Esophagus squamous epithelium (tissue), 5 donors: ENCODE measurements around the gene SNRPB. TPM values are rescaled to one million over a fixed set of nuclear protein-coding genes. Genes with fewer than 3 reads are reported as not detected.

Experiments used
- DNase-seq: peaks from one replicate; lab custom pipeline; 2025; lab: John Stamatoyannopoulos, UW
- H3K27ac ChIP-seq, 4 donors: fragments of 200-600 bp; sonication (generic); one replicate each; pipeline ENCODE4 v1.5.1; 2016 to 2019; ENCODE audit warnings: mild to moderate bottlenecking in 1 of 4
- H3K27me3 ChIP-seq, 4 donors: fragments of 200-600 bp; sonication (generic); 1 replicate in 3 of 4; 2 replicates in 1 of 4; pipeline versions ENCODE4 v1.5.1 to v1.6.0; 2017 to 2021; ENCODE audit warnings: antibody characterized with exemption in 1 of 4
- H3K36me3 ChIP-seq, 3 donors: fragments of 200-600 bp; sonication (generic); one replicate each; pipeline ENCODE4 v1.5.1; 2016 to 2019
- H3K4me1 ChIP-seq, 3 donors: fragments of 200-600 bp; sonication (generic); one replicate each; pipeline ENCODE4 v1.5.1; 2017 to 2019
- H3K4me3 ChIP-seq, 4 donors: fragments of 200-600 bp; sonication (generic); 1 replicate in 3 of 4; 2 replicates in 1 of 4; pipeline ENCODE4 v1.5.1; 2016 to 2019; ENCODE audit warnings: mild to moderate bottlenecking in 2 of 4, moderate library complexity in 1 of 4
- H3K9me3 ChIP-seq, 3 donors: fragments of 200-600 bp; sonication (generic); one replicate each; pipeline ENCODE4 v1.5.1; 2016 to 2019
- CTCF ChIP-seq, 6 experiments: fragments of 450-650 bp in 4 of 6; fragments of 200-600 bp in 2 of 6; sonication (generic) in 2 of 6; IDR thresholded peaks; one replicate each; pipeline ENCODE4 v1.5.1; 2016 to 2019; ENCODE audit warnings: antibody characterized with exemption in 6 of 6, mild to moderate bottlenecking in 4 of 6, moderate library complexity in 4 of 6
- POLR2A ChIP-seq, 4 donors: fragments of 450-650 bp; IDR thresholded peaks; one replicate each; pipeline ENCODE4 v1.6.1; 2017; ENCODE audit warnings: antibody characterized with exemption in 4 of 4, mild to moderate bottlenecking in 4 of 4, moderate library complexity in 3 of 4
- WGBS, 2 donors: methylation state at CpG; one replicate each; pipeline ENCODE4 v1.1.5; 2018; 5-methylcytosine and 5-hydroxymethylcytosine counted together
- intact Hi-C: fragments of 100-400 bp; cut with DNase I; formaldehyde crosslinking; loops from one replicate; pipeline ENCODE4 v1.15.0; 2022
- total RNA-seq, 4 donors: library from RNA; depleted of rRNA; stranded (reverse); fragments of >200 nt; gene quantifications; one replicate each; pipeline ENCODE4 v1.1.0, GENCODE V29; 2016
- donor health status: DM: yes; HTN: yes; CAD: no.

Gene SNRPB
- total RNA-seq, 4 donors from 2014 or later = 244 to 393 (median 277) TPM

DNA sequence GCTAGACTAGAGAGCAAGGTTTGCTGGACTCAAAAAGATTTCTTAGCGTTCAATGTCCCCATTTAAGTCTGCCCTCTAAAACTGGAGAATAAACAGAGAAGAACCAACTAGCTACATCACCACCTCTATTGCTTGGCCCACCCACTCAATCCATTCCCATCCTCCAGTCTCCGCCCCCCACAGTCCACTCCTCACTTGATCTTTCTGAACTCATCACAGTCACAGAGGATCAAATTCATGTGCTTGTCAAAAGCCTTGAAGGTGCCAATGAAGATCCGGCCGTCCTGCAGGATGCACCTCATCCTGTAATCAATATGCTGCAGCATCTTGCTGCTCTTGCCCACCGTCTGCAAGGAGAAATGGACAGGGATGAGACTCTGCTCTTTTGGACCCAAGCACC is 3.2 kb downstream of the SNRPB start:
- no peak overlapping the region for H3K27ac ChIP-seq
- peaks cover 0 to 37% (median 24%) of the 10 kb centered on the region in 3 donors for H3K4me1 ChIP-seq
- no peaks in the 10 kb centered on the region for H3K27me3 ChIP-seq
- DNase-seq = no peak
- TF ChIP-seq CTCF (IDR thresholded peaks at IDR 0.05) (no peak), POLR2A (IDR thresholded peaks at IDR 0.05) (no peak)
- 79 to 88% methylated on average over 5 of the region's 5 CpGs for WGBS, 2 donors
- H3K4me3 ChIP-seq = no peak overlapping the region
- H3K36me3 ChIP-seq = peaks cover 23 to 63% (median 46%) of the 10 kb centered on the region in 3 donors
- intact Hi-C loops = no loop called here
- no peaks in the 10 kb centered on the region for H3K9me3 ChIP-seq

DNA sequence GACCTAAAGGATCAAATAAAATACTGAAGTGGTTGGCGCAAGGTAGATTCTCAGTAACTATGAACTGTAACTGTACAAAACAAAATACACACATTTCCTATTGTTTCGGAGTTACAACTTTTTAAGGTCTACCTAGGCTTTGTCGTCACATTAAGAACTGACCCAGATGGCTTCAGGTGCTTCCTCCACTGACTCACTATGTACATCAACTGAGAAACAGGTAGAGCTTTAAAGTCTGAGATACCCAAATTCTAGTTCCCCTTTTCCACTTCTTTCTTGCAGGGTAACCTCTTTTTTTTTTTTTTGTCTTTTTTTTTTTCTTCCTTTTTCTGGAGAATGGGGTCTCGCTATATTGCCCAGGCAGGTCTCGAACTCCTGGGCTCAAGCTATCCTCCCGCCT is 5.5 kb downstream of the SNRPB start:
- H3K36me3 ChIP-seq = peaks cover 34 to 86% (median 63%) of the 10 kb centered on the region in 3 donors
- no peak overlapping the region for H3K4me3 ChIP-seq
- TF ChIP-seq POLR2A (IDR thresholded peaks at IDR 0.05) (no peak), CTCF (IDR thresholded peaks at IDR 0.05) (no peak)
- no peaks in the 10 kb centered on the region for H3K27me3 ChIP-seq
- intact Hi-C loops = no loop called here
- WGBS, 2 donors = 93 to 99% methylated on average over 5 to 6 of the region's 6 CpGs
- H3K9me3 ChIP-seq = no peaks in the 10 kb centered on the region
- no peak overlapping the region for H3K27ac ChIP-seq
- DNase-seq = no peak
- peaks cover 0 to 29% (median 19%) of the 10 kb centered on the region in 3 donors for H3K4me1 ChIP-seq

- no peak for DNase-seq
- Histone ChIP-seq H3K4me1 (peaks cover 0 to 18% (median 10%) of the 10 kb centered on the region in 3 donors), H3K36me3 (peaks cover 34 to 99% (median 67%) of the 10 kb centered on the region in 3 donors), H3K27me3 (no peaks in the 10 kb centered on the region), H3K4me3 (no peak overlapping the region), H3K27ac (no peak overlapping the region), H3K9me3 (no peaks in the 10 kb centered on the region)
- TF ChIP-seq CTCF (IDR thresholded peaks at IDR 0.05) (no peak), POLR2A (IDR thresholded peaks at IDR 0.05) (no peak)
- intact Hi-C loops = no loop called here
- 66 to 78% methylated on average over 7 to 9 of the region's 9 CpGs for WGBS, 2 donors
Observed at GRCh38 chr20:2463616-2464365, 6.8 kb downstream of the SNRPB start.

DNA sequence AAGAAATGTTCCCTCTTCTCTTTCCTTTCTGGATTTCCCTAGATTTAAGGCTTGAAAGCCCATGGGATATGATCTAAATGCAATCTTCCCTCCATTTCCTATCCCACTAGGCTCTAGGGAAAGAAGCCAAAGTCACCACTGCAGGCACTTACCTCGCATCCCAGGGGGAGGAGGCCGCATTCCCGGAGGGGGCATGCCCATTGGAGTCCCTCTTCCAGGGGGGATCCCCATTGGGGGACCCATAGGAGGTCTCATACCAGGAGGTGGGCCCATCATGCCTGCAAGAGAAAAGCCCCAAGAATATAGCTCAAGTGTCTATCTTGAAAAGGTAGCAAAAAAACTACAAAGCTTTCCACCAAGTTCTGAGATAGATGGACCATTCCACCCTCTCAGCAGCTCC is 8.1 kb downstream of the SNRPB start:
- Histone ChIP-seq H3K36me3 (peaks cover 34 to 93% (median 66%) of the 10 kb centered on the region in 3 donors), H3K27ac (no peak overlapping the region), H3K4me3 (no peak overlapping the region), H3K27me3 (no peaks in the 10 kb centered on the region), H3K4me1 (peaks cover 0 to 5% (median 2%) of the 10 kb centered on the region in 3 donors), H3K9me3 (no peaks in the 10 kb centered on the region)
- no peak for DNase-seq
- TF ChIP-seq POLR2A (IDR thresholded peaks at IDR 0.05) = no peak
- no peak for TF ChIP-seq CTCF (IDR thresholded peaks at IDR 0.05)
- WGBS, 2 donors = 95 to 100% methylated on average over 2 to 3 of the region's 3 CpGs
- intact Hi-C loops = no loop called here

DNA sequence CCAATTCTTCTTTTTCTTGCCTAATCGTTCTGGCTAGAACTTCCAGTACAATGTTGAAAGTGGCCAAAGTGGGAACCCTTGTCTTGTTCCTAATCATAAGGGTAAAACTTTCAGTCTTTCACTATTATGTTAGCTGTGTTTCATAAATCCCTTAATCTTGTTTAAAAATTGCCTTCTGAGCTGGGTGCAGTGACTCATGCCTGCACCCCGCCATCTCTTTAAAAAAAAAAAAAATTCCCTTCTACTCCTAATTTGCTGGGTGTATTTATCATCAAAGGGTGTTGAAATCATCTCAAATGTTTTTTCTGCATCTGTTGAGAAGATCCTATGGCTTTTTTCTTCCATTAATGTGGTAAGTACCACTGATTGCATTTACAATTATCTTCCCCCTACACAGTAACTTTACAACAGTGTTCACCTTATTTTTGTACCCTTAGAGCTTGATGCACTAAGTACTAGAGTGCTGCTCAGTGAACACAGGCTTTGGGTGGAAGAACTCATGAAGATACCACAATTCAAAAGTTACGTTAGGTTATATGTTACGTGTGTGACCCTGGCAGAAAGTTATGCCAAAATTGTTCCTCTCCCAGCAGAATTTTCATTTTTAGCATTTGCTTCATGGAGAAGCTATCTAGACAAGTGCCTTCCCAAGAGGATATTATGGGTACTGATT is 9.7 kb downstream of the SNRPB start:
- Histone ChIP-seq H3K36me3 (peaks cover 32 to 78% (median 55%) of the 10 kb centered on the region in 3 donors), H3K9me3 (no peaks in the 10 kb centered on the region), H3K4me3 (no peak overlapping the region), H3K4me1 (no peaks in the 10 kb centered on the region), H3K27ac (no peak overlapping the region), H3K27me3 (no peaks in the 10 kb centered on the region)
- DNase-seq = no peak
- TF ChIP-seq CTCF (IDR thresholded peaks at IDR 0.05) (no peak), POLR2A (IDR thresholded peaks at IDR 0.05) (no peak)
- WGBS, 2 donors = 61 to 66% methylated on average over 4 of the region's 4 CpGs
- intact Hi-C loops = no loop called here
